Stimulated activated naive CD4-positive, alpha-beta T cell treated with Interleukin-2 at 50 U/mL for 16 hours (primary cell): ENCODE measurements around the gene PCP4L1.
"Not testable (repeated sequence)": the region's sequence is repeated elsewhere in the genome, so short reads cannot be mapped to it uniquely, and the experiment has no call there.

ENCODE experiments used
- DNase-seq: peaks from one replicate; lab custom pipeline; 2025; lab: John Stamatoyannopoulos, UW

Gene PCP4L1

DNA sequence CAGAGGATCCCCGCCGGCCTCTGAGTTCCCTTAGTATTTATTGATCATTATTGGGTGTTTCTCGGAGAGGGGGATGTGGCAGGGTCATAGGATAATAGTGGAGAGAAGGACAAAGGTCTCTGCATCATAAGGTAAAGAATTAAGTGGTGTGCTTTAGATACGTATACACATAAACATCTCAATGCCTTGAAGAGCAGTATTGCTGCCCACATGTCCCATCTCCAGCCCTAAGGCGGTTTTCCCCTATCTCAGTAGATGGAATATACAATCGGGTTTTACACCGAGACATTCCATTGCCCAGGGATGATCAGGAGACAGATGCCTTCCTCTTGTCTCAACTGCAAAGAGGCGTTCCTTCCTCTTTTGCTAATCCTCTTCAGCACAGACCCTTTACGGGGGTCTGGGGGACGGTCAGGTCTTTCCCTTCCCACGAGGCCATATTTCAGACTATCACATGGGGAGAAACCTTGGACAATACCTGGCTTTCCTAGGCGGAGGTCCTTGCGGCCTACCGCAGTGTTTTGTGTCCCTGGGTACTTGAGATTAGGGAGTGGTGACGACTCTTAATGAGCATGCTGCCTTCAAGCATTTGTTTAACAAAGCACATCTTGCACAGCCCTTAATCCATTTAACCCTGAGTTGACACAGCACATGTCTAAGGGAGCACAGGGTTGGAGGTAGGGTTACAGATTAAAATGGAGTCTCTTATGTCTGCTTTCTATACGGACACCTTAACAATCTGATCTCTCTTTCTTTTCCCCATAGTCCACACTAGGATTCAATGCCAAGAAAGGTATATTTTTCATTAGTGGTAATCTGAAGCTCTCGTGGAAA is 57.5 kb downstream of the PCP4L1 start:
- DNase-seq = not testable (repeated sequence)

DNA sequence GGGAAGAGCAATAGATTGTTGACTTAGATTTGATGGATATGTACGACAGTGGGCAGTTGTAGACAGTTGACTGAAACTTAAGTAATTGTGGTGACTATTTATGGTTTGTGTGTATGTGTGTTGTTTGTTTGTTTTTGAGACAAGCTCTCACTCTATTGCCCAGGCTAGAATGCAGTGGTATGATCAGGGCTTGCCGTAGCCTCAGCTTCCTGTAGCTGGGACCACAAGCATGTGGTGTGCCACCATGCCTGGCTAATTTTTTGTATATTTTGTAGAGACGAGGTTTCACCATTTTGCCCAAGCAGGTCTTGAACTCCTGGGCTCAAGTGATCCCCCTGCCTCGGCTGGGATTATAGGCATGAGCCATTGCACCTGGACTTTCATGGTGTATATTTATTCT is 65.5 kb downstream of the PCP4L1 start:
- DNase-seq = no peak

DNA sequence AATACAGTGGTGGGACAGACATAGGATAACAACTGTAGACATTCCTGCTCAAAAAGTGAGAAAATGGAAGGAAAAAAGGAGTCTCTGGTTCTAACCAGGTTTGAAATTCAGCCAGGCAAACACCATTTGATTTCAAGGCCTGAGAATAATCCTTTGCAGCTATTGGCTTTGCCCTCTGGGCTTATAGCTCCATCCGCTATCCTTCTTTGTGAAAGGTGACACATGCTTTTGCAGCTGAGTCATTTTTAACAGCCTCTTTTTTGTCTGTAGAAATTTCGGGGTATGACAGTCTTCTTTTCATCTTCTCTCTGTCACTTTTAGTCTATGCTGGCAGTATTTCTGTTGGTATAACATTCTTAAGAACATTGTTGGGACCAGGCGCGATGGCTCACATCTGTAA is 71.8 kb downstream of the PCP4L1 start:
- no peak for DNase-seq

DNA sequence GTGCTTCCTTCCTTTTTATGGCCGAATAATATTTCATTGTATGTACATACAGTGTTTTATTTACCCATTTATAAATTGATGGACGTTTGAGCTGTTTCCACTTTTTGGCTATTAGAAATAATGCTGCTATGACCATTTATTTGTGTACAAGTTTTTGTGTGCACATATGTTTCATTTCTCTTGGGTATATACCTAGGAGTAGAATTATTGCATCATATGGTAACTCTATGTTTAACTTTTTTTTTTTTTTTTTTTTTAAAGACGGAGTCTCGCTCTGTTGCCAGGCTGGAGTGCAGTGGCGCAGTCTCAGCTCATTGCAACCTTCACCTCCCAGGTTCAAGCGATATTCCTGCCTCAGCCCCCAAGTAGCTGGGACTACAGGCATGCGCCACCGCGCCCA is 74.6 kb downstream of the PCP4L1 start:
- DNase-seq = no peak
